Left renal pelvis (tissue), 4 donors: Measurements from ENCODE around the gene KIRREL1. TPM values are rescaled to one million over a fixed set of nuclear protein-coding genes. Genes with fewer than 3 reads are reported as not detected.
A peak's percentile ranks its signal among the peaks of the same experiment; 100 is the strongest.

Experiments used
- DNase-seq, 4 donors: peaks; one replicate each; pipeline ENCODE4 v3.0.0-alpha.2; 2013; ENCODE audit warnings: low read depth in 4 of 4, low spot score in 3 of 4
- polyA plus RNA-seq, 4 donors: library from polyadenylated mRNA; unstranded; fragments of 120-200 nt; gene quantifications; one replicate each; pipeline ENCODE4 v1.2.1, GENCODE V29; 2013; ENCODE audit not compliant: insufficient read length in 4 of 4

The KIRREL1 gene
- polyA plus RNA-seq, 4 donors = 144 to 175 (median 169) TPM

DNA sequence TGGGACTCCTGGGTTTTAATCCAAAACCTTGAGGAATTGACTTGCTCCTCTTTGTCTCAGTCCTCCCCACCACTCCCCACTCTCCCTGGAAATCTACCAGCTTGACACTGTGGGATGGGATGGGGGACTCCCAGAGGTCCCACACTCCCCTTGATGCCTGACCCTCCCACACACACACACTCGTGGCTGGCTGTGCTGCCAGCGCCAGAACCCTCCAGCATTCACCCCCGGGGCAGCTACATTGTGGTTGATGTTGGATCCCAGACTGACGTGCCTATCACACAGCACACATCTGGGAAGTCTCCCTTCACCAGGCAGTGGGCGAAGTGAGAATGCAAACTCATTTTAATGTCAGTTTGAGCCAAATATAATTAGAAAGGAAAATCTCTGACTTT, 10.0 kb downstream of the KIRREL1 start:
- DNase-seq = no peak

- no peak for DNase-seq
These were observed 11.8 kb downstream of the KIRREL1 start for GRCh38 chr1:158005224-158005623.

DNA sequence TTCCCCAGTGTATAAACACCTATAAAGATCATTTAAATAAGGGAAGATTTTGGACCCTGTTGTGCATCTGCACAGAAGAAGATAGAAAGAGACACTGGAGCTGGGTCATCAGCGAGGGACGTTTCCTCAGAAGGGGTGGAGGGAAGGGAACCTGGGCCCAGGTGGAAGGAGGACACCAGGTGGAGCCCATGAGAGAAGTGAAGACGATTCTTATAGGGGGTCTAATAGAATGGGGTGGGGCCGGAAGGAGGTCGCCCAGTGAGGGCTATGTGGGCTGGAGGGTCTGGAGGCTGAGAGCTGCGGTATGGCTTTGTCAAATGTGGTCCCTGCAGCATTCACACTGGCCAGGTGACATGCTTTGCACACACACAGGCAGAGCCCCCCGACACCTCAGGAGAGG, 13.7 kb downstream of the KIRREL1 start:
- DNase-seq = no peak

DNA sequence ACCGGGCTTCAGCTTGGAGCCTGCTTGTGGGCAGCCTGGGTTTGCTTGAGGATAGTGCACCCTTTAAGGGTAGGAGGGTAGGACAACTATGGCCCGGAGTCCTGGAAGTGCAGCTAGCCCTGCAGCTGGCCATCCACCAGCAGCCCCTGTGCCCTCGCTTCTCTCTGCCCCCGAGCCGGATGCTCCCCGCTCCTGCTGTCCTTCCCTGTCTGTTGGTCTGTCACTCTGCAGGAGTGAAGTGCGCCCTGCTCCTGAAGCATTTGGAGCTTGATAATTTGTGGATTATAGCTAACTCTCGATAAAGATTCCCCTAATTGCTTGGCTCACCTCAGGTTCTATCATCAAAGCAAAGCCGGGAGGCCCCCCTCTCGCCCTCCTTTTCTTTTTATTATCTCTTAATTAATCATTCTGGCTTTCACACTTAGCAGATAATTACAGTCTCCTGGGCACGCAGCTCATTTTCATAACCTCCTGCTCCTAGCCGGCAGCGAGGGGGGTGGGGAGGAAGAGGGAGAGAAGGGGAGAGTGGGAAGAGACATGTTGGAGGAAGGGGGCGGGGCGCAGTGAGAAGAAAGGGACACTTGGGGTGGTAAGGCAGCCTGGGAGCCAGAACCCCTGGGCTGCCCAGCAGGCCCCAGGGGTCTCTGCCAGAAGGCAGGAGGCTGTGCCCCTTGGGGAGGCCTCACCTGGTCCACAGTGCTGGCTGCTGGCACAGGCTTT, 14.4 kb downstream of the KIRREL1 start:
- DNase-seq = no peak

DNA sequence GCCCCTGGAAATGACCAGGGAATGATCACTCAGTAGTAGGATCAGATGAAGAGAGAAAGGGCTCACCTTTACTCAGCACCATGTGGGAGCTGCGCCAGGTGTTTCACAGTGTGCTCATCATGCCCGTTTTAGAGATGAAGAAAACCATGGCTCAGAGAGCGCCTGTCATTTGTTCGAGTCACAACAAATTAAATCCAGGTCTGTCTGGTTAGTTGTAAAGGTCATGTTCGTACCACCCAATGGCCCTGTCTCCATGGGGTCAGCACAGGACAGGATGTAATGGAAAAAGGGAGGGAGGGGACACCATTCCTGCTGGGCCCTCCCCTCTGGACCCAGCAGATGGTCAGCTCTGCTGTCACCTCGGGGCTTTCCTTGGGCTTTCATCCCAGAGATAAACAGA, 15.2 kb downstream of the KIRREL1 start:
- DNase-seq = no peak

DNA sequence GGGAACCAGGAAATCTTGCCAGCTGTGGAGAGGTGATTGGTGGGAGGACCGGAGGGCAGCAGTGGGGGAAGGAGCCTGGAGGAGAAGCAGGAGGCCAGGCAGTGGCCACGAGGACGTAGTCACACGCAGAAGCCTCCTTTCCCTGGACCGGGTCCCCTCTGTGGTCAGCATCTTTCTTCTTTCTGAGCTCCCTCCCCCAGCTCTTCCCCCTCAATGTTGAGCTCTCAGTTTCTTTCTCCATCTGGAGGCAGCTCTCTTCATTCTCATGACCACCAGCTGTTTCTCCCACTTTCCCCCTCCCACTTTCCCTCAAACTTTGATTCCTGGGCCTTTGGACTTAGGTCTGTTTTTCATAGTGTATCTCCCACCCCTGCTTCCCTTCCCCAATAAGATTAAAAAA, 18.3 kb downstream of the KIRREL1 start:
- DNase-seq = no peak

- no peak for DNase-seq
These were observed 20.6 kb downstream of the KIRREL1 start for GRCh38 chr1:158013840-158014730.

DNA sequence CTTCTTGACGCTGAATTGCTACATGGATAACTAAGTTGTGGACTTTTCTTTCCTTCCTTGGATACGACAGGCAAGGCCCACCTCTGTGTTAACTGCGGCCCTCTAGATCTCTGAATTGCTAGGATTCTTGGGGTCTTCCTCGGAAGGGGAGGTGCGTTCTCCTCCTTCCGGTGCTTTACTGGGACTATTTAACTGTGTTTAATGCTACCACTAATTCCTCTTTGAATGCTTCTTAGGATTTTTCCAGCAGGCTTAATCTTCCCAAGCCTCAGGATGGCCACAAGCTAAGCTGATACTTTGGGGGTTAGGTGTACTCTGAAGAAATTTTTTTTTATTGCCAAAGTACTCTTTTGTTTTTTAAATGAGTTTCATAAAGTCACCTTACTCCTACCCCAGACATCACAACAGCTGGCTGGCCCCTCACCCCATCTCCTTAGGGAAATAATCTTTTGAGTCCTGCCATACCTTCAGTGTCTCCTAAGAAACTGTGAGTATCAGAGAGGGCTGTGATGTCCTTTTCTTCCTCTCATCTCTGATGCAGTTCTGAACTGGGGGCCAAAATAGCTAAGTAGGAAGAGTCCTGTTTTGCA, 21.4 kb downstream of the KIRREL1 start:
- no peak for DNase-seq

- no peak for DNase-seq
These were observed 23.3 kb downstream of the KIRREL1 start for GRCh38 chr1:158016651-158017335.

- no peak for DNase-seq
These were observed 24.6 kb downstream of the KIRREL1 start for GRCh38 chr1:158017800-158018595.

DNA sequence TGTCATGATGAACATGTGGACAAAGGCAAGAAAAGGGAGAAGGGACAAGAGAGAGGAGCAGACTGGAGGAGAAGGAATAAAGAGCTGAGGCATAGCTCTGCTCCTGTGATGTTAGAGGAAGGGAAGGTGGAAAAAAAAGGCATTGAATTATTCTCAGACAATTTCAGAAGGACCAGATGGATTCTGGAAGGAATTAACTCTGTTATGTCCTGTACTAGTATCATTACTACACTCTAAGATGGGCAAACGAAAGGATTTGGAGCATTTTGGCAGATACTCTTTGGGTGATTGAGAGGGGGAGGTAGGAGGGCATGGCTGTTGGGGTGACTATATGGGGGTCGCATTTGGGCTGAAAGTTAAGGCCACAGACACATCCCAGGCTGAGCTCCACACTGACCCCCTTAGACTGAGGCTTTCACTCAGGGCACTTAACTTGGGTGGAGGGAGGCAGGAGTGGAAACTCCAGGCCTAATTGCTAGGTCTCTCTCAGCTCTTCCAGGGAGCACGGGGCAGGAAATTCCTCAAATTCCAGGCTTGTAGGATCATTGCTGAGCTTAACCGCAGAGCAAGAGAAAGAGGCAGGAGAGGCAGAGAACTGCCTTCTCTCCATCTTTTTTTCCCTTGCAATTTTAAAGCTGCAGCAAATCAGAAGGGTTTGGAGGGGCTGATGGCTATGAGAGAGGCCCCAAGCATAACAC, 25.9 kb downstream of the KIRREL1 start:
- peak in 1 of 4 donors; percentile 75 for DNase-seq

GRCh38 chr1:158020259-158020885, 26.9 kb downstream of the KIRREL1 start:
- no peak for DNase-seq

- DNase-seq = no peak
These were observed 27.6 kb downstream of the KIRREL1 start for GRCh38 chr1:158020886-158021620.

DNA sequence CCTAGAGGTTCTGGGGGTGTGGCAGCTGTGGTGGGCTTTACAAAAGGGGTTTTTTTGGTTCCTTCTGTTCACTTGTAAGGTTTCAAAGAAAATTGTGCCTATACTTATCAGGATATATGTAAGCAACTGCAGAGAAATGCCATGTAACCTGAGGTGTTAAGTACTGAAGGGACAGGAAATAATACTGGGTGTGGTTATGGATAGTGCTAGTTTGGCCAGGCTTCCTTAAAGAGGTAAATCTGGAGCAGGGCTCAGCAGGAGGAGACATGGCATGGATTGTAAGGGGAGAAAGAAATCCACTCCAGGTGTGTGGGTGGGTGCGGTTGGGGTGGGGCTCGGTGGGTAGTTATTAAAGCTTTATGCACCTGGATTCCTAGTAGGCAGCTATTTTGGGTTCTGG, 28.3 kb downstream of the KIRREL1 start:
- no peak for DNase-seq

DNA sequence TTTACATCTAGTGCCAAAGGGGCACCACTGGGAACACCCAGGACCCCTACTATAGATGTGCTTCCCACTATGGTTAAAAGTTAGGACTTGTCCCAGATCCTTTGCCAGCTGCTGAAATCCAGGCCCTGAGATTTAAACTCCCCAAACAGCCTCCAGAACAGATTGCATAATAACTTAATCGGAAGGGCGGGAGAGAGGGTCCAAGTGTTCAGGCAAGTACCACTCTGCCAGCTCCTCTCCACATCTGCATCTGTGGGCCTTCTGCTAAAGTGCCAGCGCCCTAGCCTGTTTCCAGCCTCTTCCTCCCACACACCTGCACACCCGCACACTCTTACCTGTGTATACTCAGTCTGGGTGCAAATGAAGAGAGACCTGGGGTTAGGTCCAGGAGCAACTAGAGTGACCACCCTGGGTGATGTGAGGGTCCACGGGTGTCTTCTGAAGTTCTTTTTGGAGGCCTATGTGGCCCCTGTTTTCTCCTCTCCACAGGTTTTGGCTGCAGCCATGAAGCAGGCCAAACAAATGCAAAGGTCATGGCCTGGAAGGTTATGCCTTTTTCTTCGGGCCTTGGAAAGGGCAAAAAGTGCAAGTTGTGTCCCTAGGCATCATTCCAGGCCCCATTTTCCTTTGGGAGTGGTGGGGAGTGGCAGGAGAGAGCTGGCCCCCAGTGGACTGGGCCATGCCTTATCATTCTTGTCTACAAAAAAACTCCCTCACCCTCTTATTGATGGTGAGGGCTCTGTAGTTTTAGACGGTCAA, 29.3 kb downstream of the KIRREL1 start:
- DNase-seq = no peak

DNA sequence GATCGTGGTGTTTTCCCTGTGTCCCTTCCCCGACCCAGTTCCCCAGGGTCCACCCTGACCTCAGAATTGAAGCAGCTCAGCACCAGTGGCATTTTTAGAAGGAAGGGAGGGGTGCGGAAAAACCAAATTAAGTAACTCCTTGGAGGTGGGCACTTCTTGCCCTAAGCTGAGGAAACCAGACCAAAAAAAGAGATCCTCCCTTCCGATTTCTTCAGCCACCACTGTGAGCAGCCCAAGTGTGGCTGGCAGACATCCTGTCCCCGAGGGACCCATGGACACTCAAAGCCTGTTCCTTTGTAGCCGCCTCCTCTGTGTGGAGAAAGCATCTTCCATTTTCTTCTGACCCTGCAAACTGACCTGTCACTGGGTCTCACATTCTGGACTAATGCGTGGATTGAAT, 31.3 kb downstream of the KIRREL1 start:
- no peak for DNase-seq

DNA sequence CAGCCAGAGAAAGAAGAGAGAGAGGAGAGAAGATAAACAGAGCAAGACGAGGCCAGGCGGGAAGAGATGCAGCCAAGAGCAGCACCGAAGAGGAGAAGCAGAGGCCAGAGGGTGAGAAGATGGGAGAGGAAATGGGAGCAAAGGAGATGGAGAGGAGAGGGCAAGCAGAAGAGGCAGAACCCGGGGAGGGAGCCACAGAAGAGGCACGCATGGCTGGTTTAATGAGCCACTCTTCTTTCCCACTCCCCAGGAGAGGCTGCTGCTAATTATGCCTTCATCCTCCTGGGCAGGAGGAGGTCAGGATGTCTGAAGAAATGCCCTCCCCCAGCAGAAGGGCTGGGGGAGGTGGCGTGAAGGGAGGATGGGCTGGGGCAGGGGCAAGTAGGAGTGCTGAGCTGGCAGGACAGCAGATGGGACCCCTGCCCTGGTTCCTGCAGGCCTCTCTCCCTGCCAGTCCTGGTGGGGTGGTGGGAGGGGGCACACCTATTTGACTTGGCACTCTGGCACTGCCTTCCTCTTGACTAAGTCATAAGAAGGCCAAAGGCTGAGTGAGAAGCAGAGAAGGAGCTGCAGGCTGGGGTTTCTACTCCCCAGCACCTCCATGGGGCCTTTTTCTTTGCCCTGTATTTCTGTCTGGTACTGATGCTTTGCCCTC, 32.3 kb downstream of the KIRREL1 start:
- DNase-seq = no peak
